HUDEP-2 (cell line): ENCODE measurements around the gene COQ2.
"Not testable (repeated sequence)": the region's sequence is repeated elsewhere in the genome, so short reads cannot be mapped to it uniquely, and the experiment has no call there.

Source experiments
- DNase-seq, 76 experiments: peaks; one replicate each; lab custom pipeline; 2025; ENCODE audit not compliant: unreplicated experiment in 76 of 76; lab: John Stamatoyannopoulos, UW

COQ2 gene

DNA sequence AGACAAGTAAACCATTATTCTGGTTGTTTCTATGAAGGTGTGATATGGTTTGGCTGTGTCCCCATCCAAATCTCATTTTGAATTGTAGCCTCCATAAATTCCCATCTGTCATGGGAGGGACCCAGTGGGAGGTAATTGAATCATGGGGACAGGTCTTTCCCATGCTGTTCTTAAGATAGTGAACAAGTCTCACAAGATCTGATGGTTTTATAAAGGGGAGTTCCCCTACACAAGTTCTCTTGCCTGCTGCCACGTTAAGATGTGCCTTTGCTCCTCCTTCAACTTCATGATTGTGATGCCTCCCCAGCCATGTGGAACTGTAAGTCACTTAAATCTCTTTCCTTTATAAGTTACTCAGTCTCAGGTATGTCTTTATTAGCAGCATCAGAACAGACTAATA is 3.8 kb upstream of the COQ2 start:
- not testable (repeated sequence) for DNase-seq

DNA sequence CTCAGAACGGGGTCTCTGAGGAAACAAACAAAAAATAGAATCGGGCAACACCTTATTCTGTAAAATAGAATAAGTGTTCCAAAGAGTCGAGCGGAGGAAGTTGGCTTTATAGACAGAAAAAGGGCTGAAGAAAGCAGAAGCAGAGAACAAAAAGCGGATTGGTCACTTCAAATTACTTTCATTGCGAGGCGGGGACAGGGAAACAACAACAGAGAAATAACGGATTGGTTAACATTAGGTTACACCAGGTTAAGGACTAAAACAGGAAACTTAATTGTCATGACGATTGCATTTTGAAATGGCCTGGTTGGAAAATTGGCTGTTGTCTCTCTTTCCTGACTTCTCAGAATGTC is 433 bp upstream of the COQ2 start:
- peak in 25 of 76 experiments; percentile 2 to 52 (median 28) for DNase-seq

DNA sequence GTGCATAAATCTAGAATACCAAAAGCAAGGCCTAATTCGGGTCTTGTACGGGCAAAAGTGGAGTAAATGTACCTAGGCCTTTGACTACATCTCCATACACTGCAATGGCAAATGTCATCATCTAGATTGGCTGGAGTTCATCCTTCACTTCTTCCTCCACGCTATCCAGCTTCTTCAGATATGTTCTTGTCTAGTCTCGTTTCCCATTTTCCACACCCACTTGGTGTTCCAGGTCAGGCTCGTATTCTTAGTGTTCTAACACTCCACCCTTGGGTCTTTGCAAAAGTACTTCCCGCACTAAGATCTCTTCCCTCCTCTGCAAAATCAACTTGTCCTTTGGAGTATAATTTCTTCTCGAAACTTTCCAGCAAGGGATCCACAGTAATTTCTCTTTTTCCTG is 1.4 kb downstream of the COQ2 start:
- no peak for DNase-seq

DNA sequence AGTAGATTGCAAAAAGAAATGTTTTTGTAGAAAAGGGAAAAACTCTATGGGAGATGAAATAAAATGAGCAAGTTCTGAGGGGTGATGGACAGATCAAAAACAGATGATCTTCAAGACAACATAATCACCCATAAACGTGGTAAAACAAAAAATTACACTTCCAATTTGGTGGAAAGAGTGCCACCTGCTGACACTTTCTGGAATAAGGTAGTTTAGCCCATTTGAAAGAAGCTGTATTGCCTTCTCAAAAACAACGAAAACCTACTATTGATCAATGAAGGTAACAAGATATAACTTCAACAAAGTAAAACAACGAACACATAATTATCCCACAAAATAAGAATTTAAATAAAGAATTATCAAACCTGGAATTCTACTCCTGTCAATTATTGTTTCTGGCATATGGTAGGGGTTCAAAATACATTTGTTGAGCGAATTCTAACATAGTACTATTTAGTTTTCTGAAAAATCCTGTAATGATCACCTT is 2.5 kb downstream of the COQ2 start:
- DNase-seq = peak in 43 of 76 experiments; percentile 1 to 67 (median 30)

DNA sequence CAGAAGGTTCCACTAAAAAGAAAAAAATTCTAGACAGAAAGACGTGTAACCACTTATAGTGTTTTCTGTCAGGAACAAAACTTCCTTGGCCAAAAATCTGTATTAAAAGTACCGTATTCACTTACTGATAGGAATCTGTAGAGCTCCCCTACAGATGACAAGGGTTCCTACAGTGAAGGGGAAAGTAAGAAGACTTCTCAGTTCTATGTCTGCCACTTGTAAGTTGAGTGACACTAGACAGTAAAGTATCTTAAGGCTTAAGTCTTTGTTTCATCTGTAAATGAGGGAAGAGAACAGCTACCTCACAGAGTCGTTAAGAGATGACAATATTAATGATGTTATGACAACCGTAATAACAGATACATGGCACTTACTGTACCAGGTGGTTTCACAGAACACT is 3.3 kb downstream of the COQ2 start:
- peak in 2 of 76 experiments; percentile 6 to 11 for DNase-seq

DNA sequence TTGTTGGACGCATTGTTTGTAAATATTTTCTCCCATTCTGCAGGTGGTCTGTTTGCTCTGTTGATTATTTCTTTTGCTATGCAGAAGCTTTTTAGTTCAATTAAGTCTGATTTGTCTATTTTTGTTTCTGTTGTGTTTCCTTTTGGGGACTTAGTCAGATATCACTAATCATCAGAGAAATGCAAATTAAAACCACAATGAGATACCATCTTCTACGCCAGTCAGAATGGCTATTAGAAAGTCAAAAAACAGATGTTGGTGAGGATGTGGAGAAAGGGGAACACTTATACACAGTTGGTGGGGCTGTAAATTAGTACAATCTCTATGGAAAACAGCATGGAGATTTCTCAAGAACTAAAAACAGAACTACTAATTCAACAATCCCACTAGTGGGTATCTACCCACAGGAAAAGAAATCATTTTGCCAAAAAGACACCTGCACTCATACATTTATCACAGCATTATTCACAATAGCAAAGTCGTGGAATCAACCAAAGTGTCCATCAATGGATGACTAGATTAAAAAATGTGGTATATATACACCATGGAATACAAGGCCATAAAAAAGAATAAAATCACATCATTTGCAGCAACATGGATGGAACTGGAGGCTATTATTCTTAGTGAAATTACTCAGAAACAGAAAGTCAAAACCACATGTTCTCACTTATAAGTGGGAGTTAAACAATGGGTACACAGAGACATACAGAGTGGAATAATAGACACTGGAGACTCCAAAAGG is 8.1 kb downstream of the COQ2 start:
- no peak for DNase-seq

DNA sequence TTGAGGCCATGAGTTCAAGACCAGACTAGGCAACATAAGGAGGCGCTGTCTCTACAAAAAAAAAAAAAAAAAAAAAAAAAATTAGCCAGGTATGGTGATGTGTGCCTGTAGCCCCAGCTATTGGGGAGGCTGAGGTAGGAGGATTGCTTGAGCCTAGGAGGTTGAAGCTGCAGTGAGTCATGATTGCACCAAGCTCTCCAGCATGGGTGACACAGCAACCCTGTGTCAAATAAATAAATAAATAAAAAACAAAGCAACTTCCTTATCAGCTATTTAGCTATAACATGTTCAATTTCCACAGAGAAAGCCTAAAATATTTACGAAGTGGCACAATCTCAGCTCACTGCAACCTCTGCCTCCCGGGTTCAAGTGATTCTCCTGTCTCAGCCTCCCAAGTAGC is 10.7 kb downstream of the COQ2 start:
- DNase-seq = not testable (repeated sequence)

DNA sequence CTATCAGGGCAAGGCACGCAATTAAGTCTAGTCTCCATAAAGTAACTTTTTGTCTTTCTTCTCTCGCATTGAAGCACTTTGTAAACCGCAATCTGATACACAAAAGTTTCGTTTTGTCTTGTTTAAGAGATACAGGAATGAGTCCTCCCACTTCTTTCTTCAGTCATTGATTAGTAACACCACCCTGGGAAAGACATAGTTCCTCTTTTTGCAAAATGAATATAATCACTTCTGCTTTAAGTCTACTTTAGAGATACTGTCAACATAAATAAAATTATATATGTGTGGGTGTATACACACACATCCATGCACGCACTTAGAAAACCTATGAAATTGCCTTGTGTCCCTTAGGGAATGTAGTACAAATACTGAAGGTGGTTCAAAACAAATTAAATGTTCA is 11.7 kb downstream of the COQ2 start:
- peak in 12 of 76 experiments; percentile 5 to 59 (median 22) for DNase-seq

DNA sequence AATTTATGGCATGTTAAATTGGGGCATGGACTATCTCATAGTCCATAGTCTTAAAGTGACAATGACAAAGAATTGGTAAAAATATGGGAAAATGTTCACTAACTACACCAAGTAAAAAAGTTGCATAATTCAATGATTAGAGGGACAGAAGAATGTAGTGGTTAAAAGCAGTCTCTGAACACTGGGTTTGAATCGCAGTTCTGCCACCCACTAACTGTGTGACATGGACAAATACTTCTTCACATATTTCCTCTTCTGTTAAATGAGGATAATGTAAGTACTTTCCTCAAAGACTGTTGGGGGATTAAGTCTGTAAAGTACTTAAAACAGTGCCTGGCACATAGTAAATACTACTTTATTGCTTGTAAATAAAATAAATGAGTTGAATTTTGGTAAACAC is 15.3 kb downstream of the COQ2 start:
- DNase-seq = no peak

DNA sequence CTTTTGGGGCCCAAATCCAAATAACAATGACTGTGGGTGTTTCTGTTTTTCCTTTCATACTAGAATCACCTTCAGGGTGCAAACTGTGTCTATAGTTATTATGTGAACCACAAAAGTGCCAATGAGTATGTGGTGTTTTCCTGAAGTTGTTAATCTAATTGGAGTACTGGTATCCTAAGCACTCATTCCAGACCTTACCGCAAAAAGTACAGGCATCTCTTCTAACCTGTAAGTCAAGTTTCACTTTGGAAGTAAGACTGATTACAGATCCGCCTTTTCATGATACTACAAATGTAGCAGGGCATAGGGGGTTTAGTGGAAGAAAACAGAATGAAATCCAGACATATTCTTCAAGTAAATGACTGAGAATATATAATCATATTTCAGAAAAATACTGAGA is 16.1 kb downstream of the COQ2 start:
- DNase-seq = no peak

DNA sequence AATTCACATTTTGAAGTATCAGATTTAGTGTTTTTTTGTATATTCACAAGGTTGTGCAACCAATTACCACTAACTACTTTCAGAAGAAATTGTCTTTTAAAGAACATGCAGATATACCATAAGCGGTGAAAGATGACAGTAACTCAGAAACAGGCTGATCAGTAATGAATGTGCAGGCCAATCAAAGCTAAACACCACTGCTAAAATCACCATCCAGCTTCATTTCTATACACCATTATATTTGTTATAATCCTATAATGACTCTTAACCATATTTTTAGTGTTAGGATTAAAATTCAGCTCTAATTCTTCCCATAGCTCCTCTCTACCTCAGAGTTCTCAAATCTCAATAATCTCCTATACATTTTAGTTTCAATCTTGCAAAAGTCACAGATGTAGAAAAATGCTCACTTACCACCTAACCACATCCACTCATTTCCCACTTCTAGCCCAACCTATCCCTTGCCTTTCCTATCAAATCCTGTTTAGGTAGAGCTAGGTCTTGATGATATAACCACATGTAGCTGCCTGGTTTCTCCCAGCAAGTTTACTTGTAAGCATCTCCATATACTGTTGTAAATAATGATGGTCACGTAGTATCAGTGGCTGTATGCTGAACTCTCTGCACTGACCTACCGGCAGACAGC is 16.6 kb downstream of the COQ2 start:
- no peak for DNase-seq

DNA sequence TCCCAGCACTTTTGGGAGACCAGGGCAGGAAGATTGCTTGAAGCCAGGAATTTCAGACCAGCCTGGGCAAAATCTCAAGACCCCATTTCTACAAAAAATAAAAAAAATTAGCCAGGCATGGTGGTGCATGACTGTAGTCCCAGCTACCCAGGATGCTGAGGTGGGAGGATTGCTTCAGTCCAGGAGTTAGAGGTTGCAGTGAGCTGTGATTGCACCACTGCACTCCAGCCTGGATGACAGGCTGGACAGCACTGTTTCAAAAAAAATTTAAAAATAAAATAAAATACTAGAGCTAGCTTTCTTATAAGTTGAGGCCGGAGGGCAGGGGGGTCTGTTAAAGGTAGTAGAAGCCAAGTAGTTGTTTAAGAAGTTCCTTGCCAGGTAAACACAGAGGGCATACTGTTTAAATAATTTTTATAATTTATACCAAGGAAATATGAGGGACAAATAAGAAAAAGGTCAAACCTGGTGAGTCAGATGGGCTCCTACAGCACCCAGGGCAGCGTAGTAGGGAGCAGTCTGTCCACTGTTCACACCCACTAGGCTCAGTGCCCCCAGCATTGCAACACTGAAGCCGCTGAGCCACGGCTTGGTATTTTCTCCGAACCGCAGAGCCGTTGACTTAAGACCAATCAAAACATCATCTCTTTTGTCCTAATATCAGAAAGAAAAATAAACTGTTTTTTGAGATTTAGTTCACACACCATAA is 17.3 kb downstream of the COQ2 start:
- DNase-seq = no peak

DNA sequence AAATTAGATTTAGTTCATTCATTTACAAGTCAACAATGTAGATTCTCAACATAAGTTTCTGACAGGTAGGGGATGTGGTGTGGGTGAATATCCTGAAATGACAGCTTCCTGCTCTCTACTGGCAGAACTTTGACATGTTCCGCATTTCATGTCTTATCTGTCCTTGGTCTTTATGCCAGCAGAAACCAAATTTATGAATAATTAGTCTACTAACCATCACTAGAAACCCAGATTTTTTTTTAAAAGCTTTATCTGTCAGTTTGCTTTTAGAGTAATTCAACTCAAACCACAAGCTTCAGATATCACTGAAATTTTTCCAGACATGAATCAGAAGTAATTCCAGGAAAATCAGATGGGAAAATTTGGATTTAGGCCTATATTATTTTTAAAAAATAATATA is 17.9 kb downstream of the COQ2 start:
- no peak for DNase-seq

DNA sequence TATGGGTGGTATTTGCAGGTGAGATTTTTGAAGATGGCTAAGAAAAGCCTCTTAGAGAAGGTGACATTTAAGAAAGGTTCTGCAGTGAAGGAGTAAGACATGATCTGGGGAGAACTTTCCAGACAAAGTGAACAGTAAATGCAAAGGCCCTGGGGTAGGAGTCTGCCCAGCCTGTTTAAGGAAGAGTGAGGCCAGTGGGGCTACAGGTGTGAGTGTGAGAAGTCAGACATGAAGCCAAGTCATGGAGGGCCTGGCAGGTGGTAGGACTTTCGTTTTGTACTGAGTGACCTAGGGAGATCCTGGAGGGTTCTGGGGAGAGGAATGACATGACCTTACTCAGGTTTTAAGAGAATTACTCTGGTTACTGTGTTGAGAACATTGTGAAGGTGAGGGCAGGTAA is 21.5 kb downstream of the COQ2 start:
- DNase-seq = no peak

DNA sequence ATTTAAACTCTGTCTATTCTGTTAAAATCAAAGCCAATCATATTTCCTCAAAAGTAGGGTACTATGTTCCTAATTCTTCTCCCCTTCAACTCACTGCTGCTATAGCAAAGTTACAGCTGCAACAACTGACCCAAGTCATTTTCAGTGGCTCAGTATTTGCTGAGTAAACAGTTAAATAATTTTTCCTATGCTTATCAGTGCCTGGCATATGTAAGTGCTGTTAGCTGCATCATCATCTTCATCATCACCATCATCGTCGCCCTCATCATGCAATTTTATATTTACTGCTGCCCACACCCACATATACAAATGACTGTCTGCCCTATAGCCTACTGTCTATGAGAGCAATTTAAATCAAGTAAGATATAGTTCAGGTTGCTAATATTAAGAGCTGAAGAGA is 21.9 kb downstream of the COQ2 start:
- peak in 8 of 76 experiments; percentile 6 to 41 (median 20) for DNase-seq

DNA sequence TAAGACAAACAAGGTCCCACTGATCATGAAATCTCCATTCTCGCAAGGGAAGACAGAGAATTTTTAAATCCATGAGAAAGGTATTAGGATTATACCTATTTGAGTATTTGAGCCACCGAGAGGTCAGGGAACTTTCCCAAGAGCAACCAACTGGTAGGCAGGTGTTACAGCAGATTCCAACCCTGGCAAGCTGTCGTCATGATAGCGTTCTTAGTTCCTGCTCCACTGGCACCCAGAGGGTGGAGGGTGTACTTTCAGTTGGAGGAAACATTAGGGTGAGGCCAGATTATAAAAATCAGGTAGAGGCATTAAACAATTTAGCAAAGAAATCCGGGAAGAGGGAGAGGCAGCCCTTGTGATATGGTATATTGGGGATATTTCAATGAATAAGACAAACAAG is 23.3 kb downstream of the COQ2 start:
- DNase-seq = no peak

DNA sequence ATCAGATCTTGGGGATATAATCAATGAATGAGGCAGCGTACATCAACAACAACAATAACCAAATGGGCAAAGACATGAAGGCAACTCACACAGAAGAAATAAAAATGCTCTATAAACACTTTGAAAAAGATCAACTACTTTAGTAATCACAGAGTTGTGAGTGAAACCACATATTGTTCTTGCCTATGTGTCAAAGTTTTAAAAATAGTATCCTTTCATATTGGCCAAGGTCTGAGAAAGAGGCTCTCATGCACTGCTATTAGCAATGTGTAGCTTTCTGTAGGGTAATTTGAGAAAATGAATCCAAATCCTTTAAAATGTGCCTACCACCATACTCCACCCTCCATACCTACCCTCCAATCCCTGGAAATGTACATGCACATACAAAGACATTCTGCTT is 25.0 kb downstream of the COQ2 start:
- DNase-seq = no peak

DNA sequence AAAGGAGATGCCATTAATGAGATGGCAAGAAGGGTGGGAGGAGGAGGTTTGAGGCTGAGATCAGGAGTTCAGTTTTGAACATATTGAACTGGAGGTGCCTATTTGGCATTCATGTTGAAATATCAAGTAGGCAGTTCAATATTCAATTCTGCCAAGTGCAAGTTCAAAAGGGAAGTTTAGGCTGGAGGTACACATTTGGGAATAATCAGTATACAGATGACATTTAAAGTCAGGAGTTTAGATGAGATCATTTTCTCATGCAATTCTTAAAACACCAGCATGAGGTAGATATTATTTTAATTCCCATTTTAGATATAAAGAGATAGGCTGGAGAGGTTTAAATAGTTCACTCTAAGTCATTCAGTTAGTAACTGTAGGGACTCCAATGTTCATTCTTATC is 26.1 kb downstream of the COQ2 start:
- no peak for DNase-seq

DNA sequence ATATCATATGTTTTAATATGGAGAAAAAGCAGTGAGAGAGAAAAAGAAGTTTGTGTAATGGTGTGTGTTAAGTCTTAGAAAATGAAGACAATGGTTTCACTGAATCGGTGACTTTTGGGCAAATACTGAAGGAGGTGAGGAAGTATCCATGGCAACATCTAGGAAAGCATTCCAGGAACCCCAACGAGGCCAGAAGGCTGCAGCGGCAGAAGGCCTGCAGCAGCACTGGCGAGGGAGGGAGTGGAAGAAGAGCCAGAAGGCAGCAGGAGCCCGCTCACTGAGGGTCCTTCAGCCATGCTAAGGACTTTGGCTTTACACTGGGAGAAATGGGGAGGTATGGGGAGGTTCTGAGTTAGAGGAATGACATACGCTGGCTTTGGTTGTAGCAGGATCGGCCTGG is 26.8 kb downstream of the COQ2 start:
- DNase-seq = no peak

DNA sequence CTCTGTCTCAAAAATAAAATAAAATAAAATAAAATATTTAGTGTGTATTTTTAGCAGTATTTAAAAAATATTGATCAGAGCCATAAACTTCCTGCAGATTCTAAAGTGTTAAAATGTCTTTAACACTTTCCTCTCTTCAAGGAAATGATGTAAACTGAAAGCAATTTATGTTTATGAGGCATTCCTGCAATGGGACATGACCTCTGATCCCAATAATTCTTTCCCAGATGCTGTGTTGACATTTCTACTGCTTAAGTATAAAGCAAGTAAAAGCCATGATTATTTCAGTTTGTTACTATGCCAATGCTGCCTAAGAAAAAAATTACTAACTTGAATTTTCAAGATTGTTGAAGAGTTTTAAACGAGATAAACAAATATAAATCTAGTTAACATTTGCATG is 29.0 kb downstream of the COQ2 start:
- DNase-seq = no peak

DNA sequence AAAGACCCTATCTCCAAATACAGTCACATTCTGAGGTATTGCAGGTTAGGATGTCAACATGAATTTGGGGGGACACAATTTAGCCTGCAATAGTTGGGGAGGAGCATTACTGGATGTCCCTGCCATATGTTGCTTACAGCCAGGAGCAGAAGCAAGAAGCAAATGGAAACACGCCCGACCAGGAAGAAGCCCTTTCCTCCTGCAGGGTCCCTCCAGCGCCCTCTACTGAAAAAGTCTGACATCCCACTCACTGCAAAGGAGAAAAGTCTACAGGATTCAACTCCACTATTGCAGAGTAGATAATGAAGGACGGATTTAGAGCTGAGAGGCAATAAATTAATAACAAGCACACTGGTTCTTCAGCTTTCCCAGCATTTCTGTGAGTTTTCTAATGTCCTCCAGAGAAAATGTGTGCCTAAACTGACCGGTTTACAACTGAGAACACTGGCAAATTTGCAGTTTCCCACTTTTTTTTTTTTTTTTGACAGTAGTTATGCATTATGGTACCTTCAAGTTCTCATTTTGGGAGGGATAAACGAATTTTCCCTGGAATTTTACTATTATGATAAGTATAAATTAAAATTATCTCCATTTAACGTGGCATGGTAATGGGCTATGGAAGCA is 31.7 kb downstream of the COQ2 start:
- peak in 69 of 76 experiments; percentile 1 to 77 (median 36) for DNase-seq
